Activated naive CD4-positive, alpha-beta T cell treated with anti-CD3 and anti-CD28 coated beads for 36 hours (primary cell): ENCODE measurements around the gene ADGB. TPM values are rescaled to one million over a fixed set of nuclear protein-coding genes. Genes with fewer than 3 reads are reported as not detected.
"Not testable (repeated sequence)": the region's sequence is repeated elsewhere in the genome, so short reads cannot be mapped to it uniquely, and the experiment has no call there.

Source experiments
- CTCF ChIA-PET: fragments of 350-600 bp; sonication (Branson Sonifier 250); formaldehyde crosslinking; loops from one replicate; lab custom pipeline; 2021; ENCODE audit warnings: antibody characterized with exemption; lab: Charles Lee
- DNase-seq: peaks from one replicate; pipeline ENCODE4 v3.0.0-alpha.2; 2020
- H3K27ac Mint-ChIP-seq: one replicate; pipeline ENCODE4 v1.8.0; 2021; ENCODE audit warnings: mild to moderate bottlenecking, mixed read lengths
- H3K27me3 Mint-ChIP-seq: one replicate; pipeline ENCODE4 v1.8.0; 2021; ENCODE audit warnings: low read depth, mixed read lengths
- H3K36me3 Mint-ChIP-seq: one replicate; pipeline ENCODE4 v1.8.0; 2021; ENCODE audit warnings: low read depth, mixed read lengths
- H3K4me1 Mint-ChIP-seq: one replicate; pipeline ENCODE4 v1.8.0; 2021; ENCODE audit warnings: low read depth, mixed read lengths
- H3K4me3 Mint-ChIP-seq: one replicate; pipeline ENCODE4 v1.8.0; 2021; ENCODE audit warnings: mild to moderate bottlenecking, moderate library complexity, mixed read lengths
- H3K9me3 Mint-ChIP-seq: one replicate; pipeline ENCODE4 v1.8.0; 2021; ENCODE audit warnings: mixed read lengths
- intact Hi-C: fragments of 100-400 bp; cut with micrococcal nuclease; formaldehyde crosslinking; loops from one replicate; pipeline ENCODE4 v1.15.1; 2023
- total RNA-seq, 2 experiments: library from RNA; stranded (reverse); gene quantifications; one replicate each; pipeline ENCODE4 v1.2.3, GENCODE V29; 2021

The ADGB gene
- total RNA-seq: not detected

GRCh38 chr6:146598772-146599405, at the start of gene ADGB:
TSS of gene ADGB (plus strand) at chr6:146598972. CDS start at chr6:146599041, 69 bp downstream.
- DNase-seq: no peak
- intact Hi-C loops: no loop called here
- H3K4me3 Mint-ChIP-seq: peak within 1 kb of the TSS; percentile 17
- H3K27me3 Mint-ChIP-seq: peaks cover 20% of the 10 kb centered on the region
- peaks cover 6% of the 10 kb centered on the region for H3K4me1 Mint-ChIP-seq
- CTCF ChIA-PET: no interaction called here
- no peaks in the 10 kb centered on the region for H3K9me3 Mint-ChIP-seq
- no peak within 1 kb of the TSS for H3K27ac Mint-ChIP-seq
- no peaks in the 10 kb centered on the region for H3K36me3 Mint-ChIP-seq

GRCh38 chr6:146550911-146551310, 47.9 kb upstream of the ADGB start:
- Mint-ChIP-seq H3K27ac (no peak overlapping the region), H3K4me1 (no peaks in the 10 kb centered on the region), H3K9me3 (no peaks in the 10 kb centered on the region), H3K36me3 (no peaks in the 10 kb centered on the region), H3K27me3 (peaks cover 10% of the 10 kb centered on the region), H3K4me3 (no peak overlapping the region)
- DNase-seq: no peak
- CTCF ChIA-PET: interaction anchor here (0.6 kb wide), 1 partner anchor 27 kb away, joined by 3 read pairs; no protein-coding TSS in a partner anchor
- intact Hi-C loops: no loop called here

GRCh38 chr6:146551545-146551944, 47.2 kb upstream of the ADGB start:
- Mint-ChIP-seq H3K9me3 (no peaks in the 10 kb centered on the region), H3K4me1 (no peaks in the 10 kb centered on the region), H3K27ac (no peak overlapping the region), H3K36me3 (no peaks in the 10 kb centered on the region), H3K4me3 (no peak overlapping the region), H3K27me3 (peaks cover 10% of the 10 kb centered on the region)
- intact Hi-C loops: no loop called here
- CTCF ChIA-PET: interaction anchor here (0.6 kb wide), 1 partner anchor 1005 kb away, joined by 3 read pairs; no protein-coding TSS in a partner anchor
- no peak for DNase-seq

- Mint-ChIP-seq H3K4me3 (no peak overlapping the region), H3K4me1 (no peaks in the 10 kb centered on the region), H3K36me3 (no peaks in the 10 kb centered on the region), H3K27me3 (peaks cover 3% of the 10 kb centered on the region), H3K27ac (no peak overlapping the region), H3K9me3 (no peaks in the 10 kb centered on the region)
- DNase-seq: no peak
- CTCF ChIA-PET: no interaction called here
- intact Hi-C loops: no loop called here
Observed at GRCh38 chr6:146553377-146554135, 45.2 kb upstream of the ADGB start.

- Mint-ChIP-seq H3K27me3 (peaks cover 3% of the 10 kb centered on the region), H3K27ac (no peak overlapping the region), H3K4me3 (no peak overlapping the region), H3K36me3 (no peaks in the 10 kb centered on the region), H3K4me1 (no peaks in the 10 kb centered on the region), H3K9me3 (no peaks in the 10 kb centered on the region)
- CTCF ChIA-PET: interaction anchor here (0.6 kb wide), 1 partner anchor 35 kb away, joined by 3 read pairs; no protein-coding TSS in a partner anchor
- no peak for DNase-seq
- intact Hi-C loops: no loop called here
Observed at GRCh38 chr6:146560607-146561006, 38.2 kb upstream of the ADGB start.

GRCh38 chr6:146566661-146567060, 32.1 kb upstream of the ADGB start:
- H3K4me1 Mint-ChIP-seq, CTCF ChIA-PET, H3K4me3 Mint-ChIP-seq, H3K36me3 Mint-ChIP-seq, DNase-seq, H3K27me3 Mint-ChIP-seq, intact Hi-C loops, H3K27ac Mint-ChIP-seq, H3K9me3 Mint-ChIP-seq: not testable (repeated sequence)

GRCh38 chr6:146568619-146569018, 30.2 kb upstream of the ADGB start:
- H3K9me3 Mint-ChIP-seq, H3K27me3 Mint-ChIP-seq, H3K27ac Mint-ChIP-seq, H3K36me3 Mint-ChIP-seq, CTCF ChIA-PET, DNase-seq, H3K4me3 Mint-ChIP-seq, intact Hi-C loops, H3K4me1 Mint-ChIP-seq: not testable (repeated sequence)

- CTCF ChIA-PET: no interaction called here
- no peak overlapping the region for H3K27ac Mint-ChIP-seq
- H3K4me3 Mint-ChIP-seq: no peak overlapping the region
Observed at GRCh38 chr6:146574211-146574610, 24.6 kb upstream of the ADGB start.

GRCh38 chr6:146578054-146578453, 20.7 kb upstream of the ADGB start:
- Mint-ChIP-seq H3K4me1 (no peaks in the 10 kb centered on the region), H3K9me3 (peaks cover 2% of the 10 kb centered on the region), H3K27me3 (no peaks in the 10 kb centered on the region), H3K27ac (no peak overlapping the region), H3K36me3 (no peaks in the 10 kb centered on the region), H3K4me3 (no peak overlapping the region)
- no peak for DNase-seq
- CTCF ChIA-PET: no interaction called here
- intact Hi-C loops: no loop called here

More at GRCh38 chr6:146574211-146574610, 24.6 kb upstream of the ADGB start:
- Mint-ChIP-seq H3K27me3 (no peaks in the 10 kb centered on the region), H3K9me3 (peaks cover 4% of the 10 kb centered on the region), H3K36me3 (no peaks in the 10 kb centered on the region), H3K4me1 (no peaks in the 10 kb centered on the region)
- no peak for DNase-seq
- intact Hi-C loops: no loop called here

GRCh38 chr6:146581968-146582367, 16.8 kb upstream of the ADGB start:
- intact Hi-C loops: no loop called here
- CTCF ChIA-PET: no interaction called here
- Mint-ChIP-seq H3K4me1 (no peaks in the 10 kb centered on the region), H3K9me3 (no peaks in the 10 kb centered on the region), H3K27ac (no peak overlapping the region), H3K36me3 (no peaks in the 10 kb centered on the region), H3K27me3 (no peaks in the 10 kb centered on the region), H3K4me3 (no peak overlapping the region)
- no peak for DNase-seq

- CTCF ChIA-PET: interaction anchor here (0.7 kb wide), 1 partner anchor 185 kb away, joined by 3 read pairs; no protein-coding TSS in a partner anchor
- H3K36me3 Mint-ChIP-seq: no peaks in the 10 kb centered on the region
- H3K9me3 Mint-ChIP-seq: no peaks in the 10 kb centered on the region
- H3K4me1 Mint-ChIP-seq: no peaks in the 10 kb centered on the region
- DNase-seq: no peak
- no peak overlapping the region for H3K4me3 Mint-ChIP-seq
- intact Hi-C loops: no loop called here
- H3K27ac Mint-ChIP-seq: no peak overlapping the region
- H3K27me3 Mint-ChIP-seq: no peaks in the 10 kb centered on the region
Observed at GRCh38 chr6:146582857-146583256, 15.9 kb upstream of the ADGB start.

GRCh38 chr6:146583966-146584365, 14.8 kb upstream of the ADGB start:
- Mint-ChIP-seq H3K27me3 (no peaks in the 10 kb centered on the region), H3K4me1 (no peaks in the 10 kb centered on the region), H3K9me3 (no peaks in the 10 kb centered on the region), H3K4me3 (no peak overlapping the region), H3K27ac (no peak overlapping the region), H3K36me3 (no peaks in the 10 kb centered on the region)
- CTCF ChIA-PET: no interaction called here
- intact Hi-C loops: no loop called here
- no peak for DNase-seq

- CTCF ChIA-PET: no interaction called here
- no peak overlapping the region for H3K4me3 Mint-ChIP-seq
- H3K27me3 Mint-ChIP-seq: no peaks in the 10 kb centered on the region
- H3K9me3 Mint-ChIP-seq: no peaks in the 10 kb centered on the region
- no peak overlapping the region for H3K27ac Mint-ChIP-seq
- no peak for DNase-seq
- no peaks in the 10 kb centered on the region for H3K36me3 Mint-ChIP-seq
- no peaks in the 10 kb centered on the region for H3K4me1 Mint-ChIP-seq
- intact Hi-C loops: no loop called here
Observed at GRCh38 chr6:146587459-146587858, 11.3 kb upstream of the ADGB start.
